NB4 (cell line): ENCODE data around the gene EIF4A3.

Experiments
- DNase-seq: peaks from one replicate; pipeline ENCODE4 v3.0.0; 2010; ENCODE audit warnings: low read depth
- H3K4me3 ChIP-seq: one replicate; pipeline ENCODE4 v1.5.1; 2011; ENCODE audit warnings: mild to moderate bottlenecking, low read depth, low read length, moderate library complexity
- CTCF ChIP-seq: IDR thresholded peaks from one replicate; pipeline ENCODE4 v1.5.1; 2012; ENCODE audit warnings: low read depth, low read length
- MAX ChIP-seq: IDR thresholded peaks from 2 replicates; pipeline ENCODE4 v1.6.1; 2011; ENCODE audit warnings: low read depth, low read length
- MYC ChIP-seq: IDR thresholded peaks from 2 replicates; pipeline ENCODE4 v1.6.1; 2011; ENCODE audit warnings: low read depth, low read length
- POLR2A ChIP-seq: IDR thresholded peaks from 2 replicates; pipeline ENCODE4 v1.6.1; 2011; ENCODE audit warnings: mild to moderate bottlenecking; ENCODE audit not compliant: insufficient read length; ENCODE audit errors: extremely low read depth

EIF4A3 gene

DNA sequence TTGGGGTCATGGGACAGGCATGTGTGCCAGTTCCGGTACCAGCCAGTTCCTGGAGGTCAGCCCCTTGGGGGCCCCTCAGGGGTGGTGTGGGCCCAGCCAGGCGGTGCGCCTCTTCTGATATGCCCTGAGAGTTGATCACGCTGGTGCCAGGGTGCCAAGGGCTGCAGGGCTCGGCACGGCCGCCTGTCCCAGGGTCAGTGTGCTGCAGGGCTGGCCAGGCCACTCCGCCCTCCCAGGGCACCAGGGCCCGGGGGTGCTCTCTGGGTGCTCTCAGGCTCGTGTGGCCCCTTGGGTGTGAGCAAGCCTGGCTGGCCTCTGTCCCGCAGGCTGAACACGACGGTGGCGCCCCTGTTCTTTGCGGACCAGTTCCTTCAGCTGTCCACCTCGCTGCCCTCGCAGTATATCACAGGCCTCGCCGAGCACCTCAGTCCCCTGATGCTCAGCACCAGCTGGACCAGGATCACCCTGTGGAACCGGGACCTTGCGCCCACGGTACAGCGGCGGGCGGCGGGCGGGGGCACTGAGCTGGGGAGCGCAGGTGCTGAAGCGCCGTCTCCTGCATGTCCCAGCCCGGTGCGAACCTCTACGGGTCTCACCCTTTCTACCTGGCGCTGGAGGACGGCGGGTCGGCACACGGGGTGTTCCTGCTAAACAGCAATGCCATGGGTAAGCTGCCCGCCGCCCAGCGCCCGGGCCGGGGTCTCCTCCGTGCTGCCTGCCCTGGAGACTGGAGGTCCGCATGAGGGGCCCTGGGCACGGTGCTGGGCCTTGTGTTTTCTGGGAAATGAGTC lies 39.5 kb downstream of the EIF4A3 start:
- H3K4me3 ChIP-seq = no peak overlapping the region
- TF ChIP-seq MYC (no peak), POLR2A (no peak), MAX (no peak), CTCF (no peak)
- DNase-seq = no peak

GRCh38 chr17:80106751-80107150 lies 40.2 kb downstream of the EIF4A3 start:
- H3K4me3 ChIP-seq = no peak overlapping the region
- TF ChIP-seq POLR2A = no peak
- no peak for TF ChIP-seq CTCF
- TF ChIP-seq MAX = no peak
- TF ChIP-seq MYC = no peak
- no peak for DNase-seq

- H3K4me3 ChIP-seq = no peak overlapping the region
- DNase-seq = no peak
- TF ChIP-seq POLR2A = no peak
- TF ChIP-seq CTCF = no peak
- TF ChIP-seq MYC = no peak
- TF ChIP-seq MAX = no peak
Observed at GRCh38 chr17:80106176-80106575, 40.8 kb downstream of the EIF4A3 start.

- TF ChIP-seq CTCF (no peak), MYC (no peak), POLR2A (no peak), MAX (no peak)
- no peak overlapping the region for H3K4me3 ChIP-seq
- DNase-seq = no peak
Observed at GRCh38 chr17:80105762-80106161, 41.2 kb downstream of the EIF4A3 start.

- TF ChIP-seq MAX = no peak
- TF ChIP-seq POLR2A = no peak
- no peak for TF ChIP-seq CTCF
- TF ChIP-seq MYC = no peak
- no peak for DNase-seq
- H3K4me3 ChIP-seq = no peak overlapping the region
Observed at GRCh38 chr17:80104956-80105375, 42.0 kb downstream of the EIF4A3 start.
